ENCODE measurements around the gene POU6F2.

POU6F2 gene

DNA sequence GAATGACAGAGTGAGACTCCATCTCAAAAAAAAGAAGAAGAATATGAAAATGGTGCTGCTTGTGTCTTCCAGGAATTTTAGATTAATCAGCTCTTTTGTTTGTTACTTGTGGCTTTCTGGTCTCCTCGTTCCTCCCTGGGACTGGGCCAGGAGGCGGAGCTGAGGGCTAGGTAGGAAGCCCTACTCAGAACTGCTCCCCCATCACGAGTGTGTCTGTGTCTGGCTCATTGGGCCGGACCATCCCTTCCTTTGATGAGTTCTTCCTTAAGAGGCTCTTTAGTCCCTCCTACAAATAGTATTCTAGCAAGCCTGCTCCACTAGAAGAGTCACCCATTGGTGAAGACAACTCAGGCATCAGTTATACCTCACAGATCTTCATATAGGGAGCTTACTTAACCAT lies 531.7 kb downstream of the POU6F2 start:
- Histone ChIP-seq H3K27ac (ENCODE audit: low read length) (no peak overlapping the region), H3K36me3 (ENCODE audit: insufficient read depth, low read depth, low read length) (no peaks in the 10 kb centered on the region), H3K9ac (ENCODE audit: low read depth, low read length) (no peak overlapping the region), H3K9me3 (ENCODE audit: insufficient read depth, low read depth, low read length) (no peaks in the 10 kb centered on the region), H3K27me3 (ENCODE audit: insufficient read depth, low read length) (no peaks in the 10 kb centered on the region), H3K4me1 (ENCODE audit: insufficient read depth, low read length) (no peaks in the 10 kb centered on the region), H3K4me3 (ENCODE audit: low read length) (no peak overlapping the region)

DNA sequence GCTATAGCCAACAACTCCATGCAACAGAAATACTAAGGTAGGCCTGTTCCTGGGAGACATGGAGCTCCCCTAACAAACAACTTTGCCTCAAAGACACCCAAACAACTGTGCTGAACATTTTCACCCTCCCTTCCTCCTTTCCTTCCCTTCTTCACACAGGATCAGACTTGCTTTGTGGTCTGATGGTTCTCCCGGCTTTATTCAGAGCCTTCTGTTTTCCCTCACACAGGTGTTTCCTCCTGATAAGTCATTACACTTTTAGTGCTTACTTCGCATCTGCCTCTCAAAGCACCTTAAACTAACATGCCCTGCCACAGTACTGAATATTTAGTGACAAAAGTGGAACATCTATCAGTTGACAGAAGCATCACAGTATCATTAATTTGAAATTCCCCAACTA lies 532.2 kb downstream of the POU6F2 start:
- Histone ChIP-seq H3K27me3 (ENCODE audit: insufficient read depth, low read length) (no peaks in the 10 kb centered on the region), H3K9ac (ENCODE audit: low read depth, low read length) (no peak overlapping the region), H3K4me1 (ENCODE audit: insufficient read depth, low read length) (no peaks in the 10 kb centered on the region), H3K4me3 (ENCODE audit: low read length) (no peak overlapping the region), H3K36me3 (ENCODE audit: insufficient read depth, low read depth, low read length) (no peaks in the 10 kb centered on the region), H3K9me3 (ENCODE audit: insufficient read depth, low read depth, low read length) (no peaks in the 10 kb centered on the region), H3K27ac (ENCODE audit: low read length) (no peak overlapping the region)

DNA sequence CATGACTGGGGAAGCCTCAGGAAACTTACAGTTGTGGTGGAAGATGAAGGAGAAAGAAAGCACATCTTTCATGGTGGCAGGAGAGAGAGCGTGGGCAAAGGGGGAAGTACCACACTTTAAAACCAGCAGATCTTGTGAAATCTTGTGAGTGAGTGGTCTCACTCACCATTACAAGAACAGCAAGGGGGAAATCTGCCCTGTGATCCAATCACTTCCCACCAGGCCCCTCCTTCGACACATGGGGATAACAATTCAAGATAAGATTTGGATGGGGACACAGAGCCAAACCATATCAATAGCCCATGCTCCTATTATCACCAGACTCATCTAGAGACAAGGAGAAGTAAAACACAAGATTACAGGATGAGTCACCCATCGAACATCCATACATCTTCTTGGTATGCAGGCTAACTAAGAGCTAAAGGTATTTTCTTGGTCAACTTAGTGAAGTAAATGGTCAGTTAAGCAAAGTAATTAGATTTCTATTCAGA lies 533.2 kb downstream of the POU6F2 start:
- H3K27me3 ChIP-seq (ENCODE audit: insufficient read depth, low read length) = no peaks in the 10 kb centered on the region
- H3K4me1 ChIP-seq (ENCODE audit: insufficient read depth, low read length) = no peaks in the 10 kb centered on the region
- no peak overlapping the region for H3K9ac ChIP-seq (ENCODE audit: low read depth, low read length)
- no peak overlapping the region for H3K27ac ChIP-seq (ENCODE audit: low read length)
- H3K4me3 ChIP-seq (ENCODE audit: low read length) = no peak overlapping the region
- H3K9me3 ChIP-seq (ENCODE audit: insufficient read depth, low read depth, low read length) = no peaks in the 10 kb centered on the region
- no peaks in the 10 kb centered on the region for H3K36me3 ChIP-seq (ENCODE audit: insufficient read depth, low read depth, low read length)

DNA sequence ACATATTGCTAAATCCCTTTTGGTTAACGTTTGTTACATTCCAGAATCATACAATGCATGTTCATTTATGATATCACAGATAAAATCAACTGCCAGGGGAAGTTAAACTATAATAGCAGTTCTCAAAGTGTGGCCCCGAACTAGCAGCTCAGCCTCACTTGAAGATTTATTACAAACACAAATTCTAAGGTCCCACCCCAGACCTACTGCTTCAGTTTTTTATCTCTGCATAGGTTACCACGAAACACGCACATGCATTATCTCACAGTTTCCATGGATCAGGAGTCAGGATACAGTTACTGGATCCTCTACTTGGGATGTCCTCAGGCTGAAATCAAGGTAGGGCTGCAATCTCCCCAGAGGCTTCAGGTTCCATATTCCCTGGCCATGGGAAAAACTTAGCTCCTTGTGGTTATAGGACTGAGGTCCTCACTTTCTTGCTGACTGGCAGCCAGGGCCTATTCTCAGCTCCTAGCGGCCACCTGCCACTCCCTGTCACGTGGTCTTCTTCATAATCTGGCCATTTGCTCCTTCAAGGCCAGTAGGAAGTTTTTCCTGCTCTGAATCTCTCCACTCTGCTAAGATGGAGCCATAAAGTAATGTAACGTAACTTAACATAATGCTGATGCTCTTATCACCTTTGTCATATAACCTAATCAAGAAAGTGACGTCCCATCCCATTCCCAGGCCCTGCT lies 538.0 kb downstream of the POU6F2 start:
- Histone ChIP-seq H3K4me3 (ENCODE audit: low read length) (no peak overlapping the region), H3K27me3 (ENCODE audit: insufficient read depth, low read length) (no peaks in the 10 kb centered on the region), H3K9me3 (ENCODE audit: insufficient read depth, low read depth, low read length) (no peaks in the 10 kb centered on the region), H3K9ac (ENCODE audit: low read depth, low read length) (no peak overlapping the region), H3K27ac (ENCODE audit: low read length) (no peak overlapping the region), H3K36me3 (ENCODE audit: insufficient read depth, low read depth, low read length) (no peaks in the 10 kb centered on the region), H3K4me1 (ENCODE audit: insufficient read depth, low read length) (peaks cover 7% of the 10 kb centered on the region; the same call in 1 of the 2 replicates)

DNA sequence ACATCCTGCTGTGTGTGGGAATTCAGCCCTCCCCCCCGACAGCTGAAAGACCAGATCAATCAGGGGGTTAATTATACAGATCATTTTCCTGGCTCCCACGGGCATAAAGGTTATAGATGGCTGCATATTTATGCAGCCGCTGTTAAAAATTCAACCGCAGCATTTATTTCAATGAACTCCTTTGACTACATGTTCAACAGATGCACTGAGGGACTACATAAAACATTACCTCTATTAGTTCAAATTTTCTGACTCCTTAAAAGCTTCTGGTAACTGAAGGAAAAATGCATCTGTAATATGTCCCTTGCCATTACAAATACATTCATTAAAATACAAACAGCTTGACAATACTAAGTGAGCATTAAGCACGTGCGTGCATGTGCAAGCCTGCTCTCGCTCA lies 538.8 kb downstream of the POU6F2 start:
- Histone ChIP-seq H3K36me3 (ENCODE audit: insufficient read depth, low read depth, low read length) (no peaks in the 10 kb centered on the region), H3K27me3 (ENCODE audit: insufficient read depth, low read length) (no peaks in the 10 kb centered on the region), H3K9me3 (ENCODE audit: insufficient read depth, low read depth, low read length) (no peaks in the 10 kb centered on the region), H3K27ac (ENCODE audit: low read length) (no peak overlapping the region), H3K4me3 (ENCODE audit: low read length) (no peak overlapping the region), H3K9ac (ENCODE audit: low read depth, low read length) (no peak overlapping the region), H3K4me1 (ENCODE audit: insufficient read depth, low read length) (peaks cover 7% of the 10 kb centered on the region; the same call in 1 of the 2 replicates)

DNA sequence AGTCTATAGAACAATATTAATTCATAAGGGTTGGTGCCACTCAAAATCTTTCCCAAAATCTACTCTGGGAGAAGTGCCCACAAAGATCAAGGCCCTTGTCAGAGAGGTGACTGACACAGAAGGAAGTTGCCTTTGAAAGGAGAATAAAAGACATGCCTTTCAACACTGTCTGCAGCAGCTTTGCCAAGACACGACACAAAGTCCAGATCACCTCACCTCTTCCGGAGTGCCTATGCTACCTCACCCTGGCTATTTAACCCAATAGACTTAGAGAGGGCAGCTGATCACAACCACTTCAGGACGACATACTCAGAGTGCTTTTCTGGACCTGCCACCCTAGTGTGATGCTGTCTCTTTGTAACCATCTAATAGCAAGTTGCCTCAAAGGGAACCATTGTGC lies 539.5 kb downstream of the POU6F2 start:
- no peak overlapping the region for H3K4me3 ChIP-seq (ENCODE audit: low read length)
- no peaks in the 10 kb centered on the region for H3K9me3 ChIP-seq (ENCODE audit: insufficient read depth, low read depth, low read length)
- H3K4me1 ChIP-seq (ENCODE audit: insufficient read depth, low read length) = peaks cover 7% of the 10 kb centered on the region; the same call in 1 of the 2 replicates
- H3K27me3 ChIP-seq (ENCODE audit: insufficient read depth, low read length) = no peaks in the 10 kb centered on the region
- no peak overlapping the region for H3K27ac ChIP-seq (ENCODE audit: low read length)
- H3K36me3 ChIP-seq (ENCODE audit: insufficient read depth, low read depth, low read length) = no peaks in the 10 kb centered on the region
- no peak overlapping the region for H3K9ac ChIP-seq (ENCODE audit: low read depth, low read length)
